Hematopoietic multipotent progenitor cell treated with erythropoietin and hydrocortisone succinate and interleukin-3 and kit ligand, for 17 days (in vitro differentiated cells): ENCODE results near the gene BCL2.

Experiments used
- DNase-seq: peaks from one replicate; pipeline ENCODE4 v3.0.0-alpha.2; 2015; ENCODE audit warnings: low spot score

BCL2 gene

GRCh38 chr18:63309422-63309821 lies 10.1 kb downstream of the BCL2 start:
- no peak for DNase-seq

GRCh38 chr18:63307551-63308200 lies 11.9 kb downstream of the BCL2 start:
- no peak for DNase-seq

- DNase-seq = no peak
These were observed 12.6 kb downstream of the BCL2 start for GRCh38 chr18:63306819-63307550.

GRCh38 chr18:63306249-63306648 lies 13.3 kb downstream of the BCL2 start:
- no peak for DNase-seq

GRCh38 chr18:63303547-63303946 lies 16.0 kb downstream of the BCL2 start:
- DNase-seq = no peak

- DNase-seq = no peak
These were observed 16.7 kb downstream of the BCL2 start for GRCh38 chr18:63302636-63303405.

GRCh38 chr18:63302220-63302619 lies 17.3 kb downstream of the BCL2 start:
- no peak for DNase-seq

- no peak for DNase-seq
These were observed 18.1 kb downstream of the BCL2 start for GRCh38 chr18:63301434-63301833.

- DNase-seq = no peak
These were observed 19.5 kb downstream of the BCL2 start for GRCh38 chr18:63299837-63300745.

- DNase-seq = no peak
These were observed 20.9 kb downstream of the BCL2 start for GRCh38 chr18:63298400-63299365.

- no peak for DNase-seq
These were observed 21.7 kb downstream of the BCL2 start for GRCh38 chr18:63297687-63298399.

GRCh38 chr18:63293935-63294334 lies 25.6 kb downstream of the BCL2 start:
- no peak for DNase-seq

GRCh38 chr18:63292831-63293683 lies 26.5 kb downstream of the BCL2 start:
- no peak for DNase-seq

GRCh38 chr18:63291278-63291677 lies 28.3 kb downstream of the BCL2 start:
- DNase-seq = no peak

- DNase-seq = no peak
These were observed 28.8 kb downstream of the BCL2 start for GRCh38 chr18:63290821-63291200.

- no peak for DNase-seq
These were observed 29.3 kb downstream of the BCL2 start for GRCh38 chr18:63290166-63290820.

GRCh38 chr18:63288311-63288710 lies 31.3 kb downstream of the BCL2 start:
- DNase-seq = no peak

- no peak for DNase-seq
These were observed 31.8 kb downstream of the BCL2 start for GRCh38 chr18:63287691-63288220.
